GM18867 (cell line): ENCODE results near the gene THRAP3.
A peak's percentile ranks its signal among the peaks of the same experiment; 100 is the strongest.
"Not testable (repeated sequence)": the region's sequence is repeated elsewhere in the genome, so short reads cannot be mapped to it uniquely, and the experiment has no call there.

ENCODE experiments used
- ATAC-seq: cut with Tn5 transposase; IDR thresholded peaks from one replicate; pipeline ENCODE4 v1.9.1; 2021; ENCODE audit warnings: mild to moderate bottlenecking, moderate library complexity; ENCODE audit not compliant: unreplicated experiment

The THRAP3 gene

DNA sequence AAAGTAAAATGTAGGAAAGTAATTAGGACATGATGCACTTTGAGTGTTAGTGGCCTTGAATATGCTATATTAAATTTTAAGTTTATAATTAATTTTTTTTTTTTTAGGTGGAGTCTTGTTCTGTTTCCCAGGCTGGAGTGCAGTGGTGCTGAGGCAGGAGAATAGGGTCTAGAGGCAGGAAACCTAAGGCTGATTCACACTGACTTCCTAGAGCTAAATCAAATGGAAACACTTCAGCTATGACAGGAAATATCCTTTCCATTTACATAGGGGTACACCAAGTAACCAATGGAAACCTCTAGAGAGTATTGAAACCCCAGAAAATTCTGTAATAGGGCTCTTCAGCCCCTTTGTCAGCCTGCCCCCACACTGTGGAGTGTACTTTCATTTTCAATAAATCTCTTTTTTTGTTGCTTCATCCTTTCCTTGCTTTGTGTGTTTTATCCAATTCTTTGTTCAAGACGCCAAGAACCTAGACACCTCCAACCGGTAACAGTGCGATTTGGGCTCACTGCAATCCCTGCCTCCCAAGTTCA lies 17.9 kb upstream of the THRAP3 start:
- ATAC-seq = no peak

DNA sequence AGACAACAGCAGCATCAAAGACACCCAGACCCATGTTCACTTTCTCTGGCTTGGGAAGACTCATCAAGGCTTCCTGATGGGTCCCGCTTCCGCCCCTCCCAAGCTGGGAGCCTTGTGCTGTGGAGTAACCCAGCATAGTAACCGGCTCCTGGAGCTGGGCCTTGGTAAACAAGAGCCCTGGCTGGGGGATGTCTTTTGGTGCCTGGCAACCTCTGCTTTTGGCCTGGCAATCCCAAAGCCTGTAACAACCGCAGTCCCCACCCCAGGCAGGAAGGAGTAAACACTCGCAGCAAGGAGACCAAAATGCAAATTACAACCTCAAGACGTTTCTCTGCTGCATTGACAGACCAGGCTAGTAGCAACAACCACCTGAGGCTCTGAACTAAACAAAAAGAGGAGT lies 16.9 kb upstream of the THRAP3 start:
- ATAC-seq = no peak

DNA sequence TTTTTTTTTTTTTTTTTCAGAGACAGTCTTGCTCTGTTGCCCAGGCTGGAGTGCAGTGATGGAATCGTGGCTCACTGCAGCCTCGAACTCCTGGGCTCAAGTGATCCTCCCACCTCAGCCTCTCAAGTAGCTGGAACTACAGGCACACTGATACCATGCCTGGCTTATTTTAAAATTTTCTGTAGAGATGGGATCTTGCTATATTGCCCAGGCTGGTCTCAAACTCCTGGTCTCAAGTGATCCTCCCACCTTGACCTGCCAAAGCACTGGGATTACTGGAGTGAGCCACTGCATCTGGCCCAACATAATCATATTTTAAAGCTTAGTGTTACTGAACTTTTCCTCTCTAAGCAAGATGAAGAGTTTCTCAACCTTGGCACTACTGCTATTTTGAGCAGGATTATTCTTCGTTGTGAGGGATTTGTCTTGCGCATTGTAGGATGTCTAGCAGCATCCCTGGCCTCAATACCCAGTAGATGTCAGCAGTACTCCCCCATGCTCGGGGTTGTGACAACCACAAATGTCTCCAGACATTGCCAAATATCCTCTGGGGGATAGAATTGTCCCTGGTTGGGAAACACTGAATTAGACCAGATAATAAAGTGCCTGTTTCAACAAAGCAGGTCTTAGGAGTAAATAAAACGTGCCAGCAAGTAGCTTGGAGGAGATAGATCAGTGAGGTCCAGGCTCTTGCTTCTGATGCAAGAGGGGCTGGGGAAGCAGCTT lies 15.1 kb upstream of the THRAP3 start:
- no peak for ATAC-seq

DNA sequence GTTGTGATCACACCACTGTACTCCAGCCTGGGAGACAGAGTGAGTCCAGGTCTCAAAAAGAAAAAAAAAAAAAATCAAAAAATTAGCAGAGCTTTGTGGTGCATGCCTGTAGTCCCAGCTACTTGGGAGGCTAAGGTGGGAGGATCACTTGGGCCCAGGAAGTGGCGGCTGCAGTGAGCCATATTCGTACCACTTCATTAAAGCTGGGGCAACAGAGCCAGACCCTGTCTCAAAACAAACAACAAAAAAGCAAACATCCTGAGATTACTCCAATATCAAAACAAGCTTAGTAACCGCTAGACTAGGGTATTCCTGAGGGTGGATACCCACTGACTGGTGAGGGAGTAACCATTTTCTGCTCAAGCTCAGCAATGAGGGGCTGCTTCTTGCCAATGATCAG lies 12.9 kb upstream of the THRAP3 start:
- ATAC-seq = no peak

DNA sequence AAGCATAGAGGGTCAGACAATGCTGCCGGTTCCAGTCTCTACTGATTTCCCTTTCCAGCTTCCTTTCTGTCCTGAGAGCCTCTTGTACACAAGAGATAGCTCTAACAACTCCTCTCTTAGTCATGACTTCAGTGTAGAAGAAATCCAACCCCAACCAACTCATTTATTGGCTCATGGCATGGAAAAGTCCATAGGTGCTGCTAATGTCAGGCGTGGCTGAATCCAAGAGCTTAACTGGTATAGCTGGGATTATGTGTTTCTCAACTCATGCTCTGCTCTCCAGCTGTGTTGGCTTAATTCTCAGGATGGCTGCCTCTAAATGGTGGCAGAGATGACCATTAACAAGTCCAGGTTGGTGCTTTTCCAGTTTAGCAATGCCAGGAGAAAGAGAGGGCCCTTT lies 12.4 kb upstream of the THRAP3 start:
- no peak for ATAC-seq

DNA sequence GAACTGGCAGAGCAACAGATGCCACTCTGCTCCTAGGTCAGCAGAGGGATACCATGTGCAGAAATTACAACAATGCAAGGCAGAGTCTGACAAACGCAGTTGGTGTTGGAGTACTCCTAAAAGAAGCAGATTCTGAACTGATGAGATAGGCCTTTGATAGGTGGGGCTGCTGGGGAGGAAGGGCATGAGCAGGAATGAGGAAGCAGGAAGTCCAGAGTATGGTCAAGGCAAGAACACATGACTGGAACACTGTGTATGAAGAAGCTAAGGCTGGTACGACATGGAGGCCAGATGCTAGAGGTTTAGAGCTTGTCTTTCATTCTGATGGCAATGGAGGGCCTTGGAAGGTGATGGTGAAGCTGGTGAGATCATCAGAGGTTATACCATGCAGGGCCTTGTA lies 11.5 kb upstream of the THRAP3 start:
- no peak for ATAC-seq

DNA sequence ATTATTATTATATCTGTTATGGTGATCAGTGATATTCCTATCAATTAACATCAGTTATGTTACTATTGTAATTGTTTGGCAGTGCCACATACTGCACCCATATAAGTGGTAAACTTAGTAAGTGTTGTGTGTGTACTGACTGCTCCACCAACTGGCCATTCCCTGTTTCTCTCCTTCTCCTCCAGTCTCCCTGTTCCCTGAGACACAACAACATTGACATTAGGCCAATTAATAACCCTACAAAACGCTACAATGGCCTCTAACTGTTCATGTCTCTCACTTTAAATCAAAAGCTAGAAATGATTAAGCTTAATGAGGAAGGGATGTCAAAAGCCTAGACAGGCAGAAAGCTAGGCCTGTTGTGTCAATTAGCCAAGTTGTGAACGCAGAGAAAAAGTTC lies 6.6 kb upstream of the THRAP3 start:
- no peak for ATAC-seq

DNA sequence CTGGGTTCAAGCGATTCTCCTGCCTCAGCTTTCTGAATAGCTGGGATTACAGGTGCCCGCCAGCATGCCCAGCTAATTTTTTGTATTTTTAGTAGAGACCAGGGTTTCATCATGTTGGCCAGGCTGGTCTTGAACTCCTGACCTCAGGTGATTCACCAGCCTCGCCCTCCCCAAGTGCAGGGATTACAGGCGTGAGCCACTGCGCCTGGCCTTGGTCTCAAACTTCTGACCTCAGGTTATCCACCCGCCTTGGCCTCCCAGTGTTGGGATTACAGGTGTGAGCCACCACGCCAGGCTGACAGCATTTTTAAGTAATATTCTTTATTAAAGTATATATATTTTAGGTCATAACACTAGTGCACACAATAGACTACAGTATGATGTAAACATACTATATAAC lies 2.3 kb upstream of the THRAP3 start:
- ATAC-seq = not testable (repeated sequence)

DNA sequence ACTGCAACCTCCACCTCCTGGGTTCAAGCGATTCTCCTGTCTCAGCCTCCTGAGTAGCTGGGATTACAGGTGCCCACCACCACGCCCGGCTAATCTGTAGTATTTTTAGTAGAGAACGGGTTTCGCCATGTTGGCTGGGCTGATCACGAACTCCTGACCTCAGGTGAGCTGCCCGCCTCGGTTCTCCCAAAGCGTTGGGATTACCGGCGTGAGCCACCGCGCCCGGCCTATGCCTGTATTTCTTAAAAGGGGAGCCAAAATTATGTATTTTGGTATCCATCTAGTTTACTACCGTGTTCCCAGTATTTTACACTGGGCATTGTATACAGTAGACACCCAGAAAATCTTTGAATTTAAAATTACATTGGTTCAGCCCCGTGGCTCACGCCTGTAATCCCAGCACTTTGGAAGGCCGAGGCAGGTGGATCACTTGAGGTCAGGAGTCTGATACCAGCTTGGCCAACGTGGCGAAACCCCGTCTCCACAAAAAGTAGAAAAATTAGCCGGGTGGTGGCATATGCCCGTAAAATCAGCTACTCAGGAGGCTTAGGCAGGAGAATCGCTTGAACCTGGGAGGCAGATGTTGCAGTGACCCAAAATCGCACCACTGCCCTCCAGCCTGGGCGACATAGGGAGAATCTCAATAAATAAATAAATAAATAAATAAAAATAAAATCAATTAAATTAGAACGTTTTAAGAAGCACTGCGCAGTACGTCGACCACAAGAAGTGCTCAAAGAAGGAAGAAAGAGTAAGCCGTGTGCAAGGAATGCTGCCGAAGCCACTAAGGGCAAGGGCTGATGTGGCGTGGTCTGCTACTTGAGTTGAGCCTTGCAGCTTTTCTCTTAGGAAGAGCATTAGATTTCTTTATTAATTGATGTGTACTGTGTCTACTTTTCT lies 1.5 kb upstream of the THRAP3 start:
- no peak for ATAC-seq

DNA sequence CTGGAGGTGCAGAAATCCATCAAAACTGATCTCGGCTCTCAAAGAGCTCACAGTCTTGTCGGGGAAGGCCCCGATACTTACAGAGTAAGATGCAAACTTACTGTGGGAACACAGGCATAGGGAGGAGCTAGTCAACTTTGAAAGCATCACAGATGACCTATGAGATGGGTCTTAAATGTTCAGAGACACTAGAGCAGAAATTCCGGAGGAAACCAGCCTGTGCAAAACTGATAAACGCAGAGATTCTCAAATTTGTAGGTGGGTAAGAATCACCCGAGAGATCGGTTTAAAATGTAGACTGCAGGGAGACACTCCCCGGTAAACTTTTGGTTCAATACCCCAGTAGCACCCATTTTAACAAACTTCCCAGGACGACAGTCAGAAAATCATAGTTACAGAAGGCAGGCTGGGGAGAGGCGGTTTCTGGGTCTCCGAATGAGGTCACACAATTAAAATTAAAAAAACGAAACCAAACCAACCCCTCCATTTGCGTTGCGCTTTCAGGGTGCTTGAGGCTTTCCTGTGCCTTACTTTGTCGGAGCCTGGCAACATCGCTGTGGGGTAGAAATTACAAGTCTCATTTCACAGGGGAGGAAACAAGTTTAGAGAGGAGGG lies 755 bp upstream of the THRAP3 start:
- ATAC-seq = peak; percentile 25

DNA sequence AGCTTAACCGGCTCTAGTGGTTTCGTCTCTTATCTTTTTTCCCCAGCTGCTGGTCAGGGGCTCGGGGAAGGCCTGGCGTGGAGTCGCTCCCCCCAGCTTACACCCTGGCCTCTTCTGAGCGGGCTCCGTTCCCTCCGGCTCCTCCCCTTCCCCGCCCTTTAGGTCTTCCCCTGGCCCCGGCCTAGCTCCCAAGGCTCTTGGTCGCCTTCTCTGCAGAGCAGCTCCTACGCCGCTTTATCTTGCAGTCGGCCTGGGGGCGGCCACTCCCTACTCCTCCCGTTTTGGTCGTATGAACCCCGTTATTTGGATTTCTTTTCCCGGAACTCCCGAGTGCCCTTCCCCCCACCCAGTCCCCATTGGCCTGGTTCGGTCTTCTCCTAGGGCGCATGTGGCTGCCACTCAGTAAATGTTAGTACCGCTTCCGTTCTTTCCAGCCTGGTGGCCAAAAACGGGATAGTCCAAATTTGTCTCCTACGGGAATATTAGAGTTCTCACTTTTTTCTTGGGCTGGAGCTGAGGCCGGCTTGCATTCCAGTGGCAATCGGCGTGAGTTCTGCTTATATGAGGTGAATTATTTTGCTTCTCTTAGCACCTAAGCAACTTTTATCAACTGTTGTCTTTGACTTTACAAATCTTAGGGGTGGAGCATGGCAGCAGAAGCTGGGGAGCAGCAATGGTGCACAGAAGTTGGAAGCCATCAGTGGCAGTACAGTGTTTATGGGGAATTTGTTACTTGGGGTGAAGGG lies 467 bp downstream of the THRAP3 start:
- peak; percentile 47 for ATAC-seq

DNA sequence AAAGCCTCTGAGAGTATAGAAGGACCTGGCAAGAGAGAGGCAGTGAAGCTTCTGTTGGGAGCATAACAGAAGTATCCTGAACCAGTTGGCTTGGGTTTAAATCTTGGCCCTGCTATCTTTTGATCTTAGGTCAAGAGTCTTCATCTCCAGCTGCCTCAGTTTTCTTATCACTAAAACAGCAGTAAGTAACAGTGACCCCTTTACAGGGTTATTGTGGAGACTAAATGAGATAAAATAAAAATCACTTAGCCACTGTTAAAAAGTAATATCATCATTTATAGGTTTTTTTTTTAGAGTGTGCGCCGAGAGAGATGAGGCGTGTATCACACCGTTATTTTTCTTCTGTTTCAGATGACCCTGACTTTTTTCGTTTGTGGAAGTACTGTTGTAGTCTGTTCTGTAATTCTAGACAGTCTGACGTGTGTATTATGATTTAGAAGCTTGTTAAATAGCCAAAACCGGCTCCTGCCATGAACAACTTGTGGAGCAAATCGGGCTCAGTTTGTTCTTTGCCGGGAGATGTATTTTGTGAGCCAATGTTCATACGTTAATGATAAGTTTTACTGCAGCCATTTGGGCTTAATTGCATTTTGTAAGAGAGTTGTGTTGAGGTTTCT lies 1.1 kb downstream of the THRAP3 start:
- ATAC-seq = no peak

DNA sequence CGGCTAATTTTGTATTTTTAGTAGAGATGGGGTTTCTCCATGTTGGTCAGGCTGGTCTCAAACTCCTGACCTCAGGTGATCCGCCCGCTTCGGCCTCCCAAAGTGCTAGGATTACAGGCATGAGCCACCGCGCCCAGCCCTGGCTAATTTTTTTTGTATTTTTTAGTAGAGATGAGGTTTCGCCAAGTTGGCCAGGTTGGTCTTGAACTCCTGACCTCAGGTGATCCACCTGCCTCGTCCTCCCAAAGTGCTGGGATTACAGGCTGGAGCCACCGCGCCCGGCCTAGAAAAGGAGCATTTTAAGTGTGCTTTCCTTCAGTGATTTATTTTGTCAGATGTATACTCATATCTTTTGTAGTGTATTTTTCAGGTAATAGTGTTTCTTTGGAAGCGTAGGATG lies 6.0 kb downstream of the THRAP3 start:
- ATAC-seq = not testable (repeated sequence)

DNA sequence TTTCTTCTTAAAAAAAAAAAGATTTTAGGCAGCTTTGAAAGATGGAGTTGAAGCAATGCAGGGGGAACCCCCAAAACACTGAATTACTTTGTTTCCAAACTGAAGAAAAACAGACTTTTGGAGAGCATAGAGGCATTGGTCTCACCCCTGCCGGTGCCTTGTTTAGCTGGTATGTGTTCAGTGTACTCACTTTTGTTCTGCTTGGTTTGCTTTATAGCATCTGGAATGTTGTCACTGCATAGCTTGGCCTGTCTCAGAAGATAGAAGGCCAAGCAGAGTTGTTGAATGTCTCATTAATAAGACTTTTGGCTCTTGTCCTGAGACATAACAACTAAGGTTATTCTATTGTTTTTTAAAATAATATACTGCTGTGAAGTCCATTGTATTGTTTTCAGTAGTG lies 6.9 kb downstream of the THRAP3 start:
- ATAC-seq = no peak

DNA sequence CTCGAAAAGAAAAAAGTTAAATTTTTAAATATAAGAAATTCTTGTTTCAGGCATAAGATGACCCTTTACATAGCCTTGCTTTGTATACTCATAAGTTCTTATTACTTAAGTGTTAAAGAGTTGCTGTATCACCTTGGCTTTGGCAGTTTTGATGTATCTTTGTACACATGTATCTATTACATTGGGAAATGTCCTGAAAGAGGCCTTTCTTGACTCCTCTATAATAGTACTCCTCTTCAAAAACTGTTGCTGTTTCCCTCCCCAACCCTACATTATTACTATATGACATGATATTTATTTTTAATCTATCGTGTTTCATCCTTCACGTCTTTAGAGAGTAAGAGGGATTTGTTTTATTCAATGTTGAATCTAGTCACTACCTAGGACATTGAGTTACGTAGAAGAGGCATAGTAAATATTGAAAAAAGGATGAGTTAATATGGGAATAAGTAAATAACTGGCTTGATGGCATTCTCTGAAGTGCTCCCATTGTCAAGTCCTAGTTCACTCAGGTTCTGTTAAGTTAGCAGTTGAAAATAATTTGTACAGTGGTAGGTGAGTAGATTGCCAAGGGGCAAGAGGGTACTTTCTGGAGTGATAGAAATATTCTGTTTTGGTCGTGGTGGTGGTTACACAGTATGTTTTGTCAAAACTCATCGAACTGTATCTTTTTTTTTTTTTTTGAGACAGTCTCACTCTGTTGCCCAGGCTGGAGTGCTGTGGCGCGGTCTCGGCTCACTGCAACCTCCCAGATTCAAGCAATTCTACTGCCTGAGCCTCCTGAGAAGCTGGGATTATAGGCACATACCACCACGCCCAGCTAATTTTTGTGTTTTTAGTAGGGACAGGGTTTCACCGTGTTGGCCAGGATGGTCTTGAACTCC lies 8.2 kb downstream of the THRAP3 start:
- no peak for ATAC-seq

DNA sequence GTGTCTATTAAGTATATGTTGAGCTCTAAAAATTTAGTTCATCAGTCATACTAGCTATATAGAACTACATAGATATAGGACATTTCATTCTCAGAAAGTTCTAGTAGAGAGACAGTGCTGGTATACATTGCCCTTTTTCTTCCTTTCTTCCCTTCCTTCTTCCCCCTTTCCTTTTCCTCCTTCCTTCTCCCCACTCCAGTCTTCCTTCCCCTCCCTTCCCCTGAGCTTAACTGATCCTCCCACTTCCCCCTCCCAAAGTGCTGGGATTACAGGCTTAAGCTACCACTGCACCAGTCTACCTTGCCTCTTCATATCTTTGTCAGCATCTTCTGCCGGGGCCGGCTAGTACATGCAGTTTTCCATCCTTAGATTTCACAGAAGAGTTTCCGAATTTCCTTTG lies 12.1 kb downstream of the THRAP3 start:
- no peak for ATAC-seq

DNA sequence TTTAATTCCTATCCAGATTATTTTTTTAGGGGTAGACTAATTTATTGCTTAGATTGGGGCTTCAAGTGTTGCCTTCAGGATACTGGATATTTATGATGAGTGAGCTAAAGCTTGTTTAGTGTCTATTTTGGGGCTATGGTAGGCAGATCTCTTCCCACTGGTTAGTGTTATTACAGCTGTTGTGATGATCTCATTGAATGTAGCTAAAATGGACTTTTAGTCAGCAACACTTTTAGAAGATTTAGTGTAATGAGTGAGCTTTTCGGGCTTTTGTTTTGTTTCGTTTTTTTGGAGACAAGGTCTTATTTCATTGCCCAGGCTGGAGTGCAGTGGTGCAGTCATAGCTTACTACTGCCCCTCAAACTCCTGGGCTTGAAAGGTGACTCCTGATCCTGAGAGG lies 14.2 kb downstream of the THRAP3 start:
- ATAC-seq = no peak

DNA sequence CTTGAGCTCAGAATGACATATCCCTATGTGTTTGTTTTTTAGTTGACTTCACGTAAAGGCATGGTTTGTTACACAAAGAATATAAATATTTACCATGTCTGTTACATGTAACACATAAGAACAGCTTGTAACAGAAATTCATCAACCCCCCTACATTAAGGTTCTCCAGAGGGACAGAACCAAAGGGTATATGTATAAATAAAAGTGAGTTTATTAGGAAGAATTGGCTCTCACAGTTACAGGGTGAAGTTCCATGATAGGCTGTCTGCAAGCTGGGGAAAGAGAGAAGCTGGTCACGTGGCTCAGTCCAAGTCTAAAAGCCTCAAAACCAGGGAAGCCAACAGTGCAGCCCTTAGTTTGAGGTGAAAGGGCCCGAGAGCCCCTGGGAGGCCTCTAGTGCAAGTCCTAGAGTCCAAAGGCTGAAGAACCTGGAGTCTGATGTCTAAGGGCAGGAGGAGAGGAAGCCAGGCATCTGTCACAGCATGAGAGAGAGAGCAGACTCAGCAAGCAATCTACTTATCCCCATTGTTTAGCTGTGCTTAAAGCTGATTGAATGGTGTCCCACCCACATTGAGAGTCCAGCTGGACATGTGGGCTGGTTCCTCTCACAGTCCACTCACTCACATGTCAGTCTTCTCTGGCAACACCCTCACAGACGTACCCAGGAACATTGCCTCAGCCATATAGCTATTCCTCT lies 15.8 kb downstream of the THRAP3 start:
- no peak for ATAC-seq

DNA sequence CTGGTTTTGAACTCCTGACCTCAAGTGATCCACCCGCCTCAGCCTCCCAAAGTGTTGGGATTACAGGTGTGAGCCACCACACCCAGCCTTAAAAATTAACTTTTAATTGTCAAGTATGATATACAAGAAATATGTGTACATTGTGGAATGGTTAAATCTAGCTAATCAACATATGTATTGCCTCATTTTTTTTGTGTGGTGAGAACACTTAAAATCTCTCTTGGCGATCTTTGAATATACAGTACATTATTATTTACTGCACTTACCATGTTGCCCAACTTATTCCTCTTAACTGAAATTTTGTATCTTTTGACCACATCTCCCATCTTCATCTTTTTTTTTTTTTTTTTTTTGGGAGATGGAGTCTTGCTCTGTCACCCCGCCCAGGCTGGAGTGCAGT lies 23.3 kb downstream of the THRAP3 start:
- no peak for ATAC-seq
